Measurements from ENCODE around the gene EBLN2. TPM values are rescaled to one million over a fixed set of nuclear protein-coding genes. Genes with fewer than 3 reads are reported as not detected.

Gene EBLN2
- 11.6 and 15.3 TPM in 2 replicates for total RNA-seq (ENCODE audit: low replicate concordance)

DNA sequence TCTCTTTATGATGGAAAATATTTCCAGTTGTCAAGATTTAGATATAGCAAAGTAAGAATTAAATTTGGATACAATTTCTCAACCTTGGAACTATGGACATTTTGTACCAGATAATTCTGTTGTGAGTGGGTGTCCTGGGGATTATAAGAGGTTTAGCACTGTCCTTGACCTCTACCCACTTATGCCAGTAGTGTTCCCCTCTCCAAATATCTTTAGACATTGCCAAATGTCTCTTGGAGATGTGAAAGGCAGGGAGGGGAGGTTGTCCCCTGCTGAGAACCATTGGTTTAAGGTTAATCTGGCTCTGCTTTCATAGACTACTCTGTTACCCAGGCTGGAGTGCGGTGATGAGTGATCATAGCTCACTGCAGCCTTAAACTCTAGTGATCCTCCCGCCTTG lies at the start of gene EBLN2:
Gene EBLN2 (plus strand): TSS at position 244 of the 400 bp plus-strand sequence. CDS start 423 bp downstream, outside the sequence.
- Mint-ChIP-seq H3K36me3 (peaks cover 26% of the 10 kb centered on the region), H3K4me1 (no peaks in the 10 kb centered on the region), H3K27ac (no peak within 1 kb of the TSS), H3K9me3 (no peaks in the 10 kb centered on the region), H3K4me3 (no peak within 1 kb of the TSS), H3K27me3 (ENCODE audit: insufficient read depth, low read depth) (peaks cover 2% of the 10 kb centered on the region)
- Histone ChIP-seq H3K36me3 (peaks cover 31% of the 10 kb centered on the region), H3K79me2 (ENCODE audit: low read depth) (peaks cover 62% of the 10 kb centered on the region), H3K4me1 (no peaks in the 10 kb centered on the region), H3K4me2 (no peak within 1 kb of the TSS), H3K4me3 (no peak within 1 kb of the TSS), H3K9me3 (ENCODE audit: low read depth) (no peaks in the 10 kb centered on the region), H3F3A (ENCODE audit: low read depth) (peaks cover 30% of the 10 kb centered on the region), H4K20me1 (ENCODE audit: low read depth) (peaks cover 5% of the 10 kb centered on the region), H3K27me3 (no peaks in the 10 kb centered on the region), H2AFZ (replicated peaks) (no peak within 1 kb of the TSS), H3K9ac (no peak within 1 kb of the TSS), H3K27ac (no peak within 1 kb of the TSS)
- no peak for TF ChIP-seq EZH2 (IDR thresholded peaks at IDR 0.05)
- TF ChIP-seq, protein P1, sequence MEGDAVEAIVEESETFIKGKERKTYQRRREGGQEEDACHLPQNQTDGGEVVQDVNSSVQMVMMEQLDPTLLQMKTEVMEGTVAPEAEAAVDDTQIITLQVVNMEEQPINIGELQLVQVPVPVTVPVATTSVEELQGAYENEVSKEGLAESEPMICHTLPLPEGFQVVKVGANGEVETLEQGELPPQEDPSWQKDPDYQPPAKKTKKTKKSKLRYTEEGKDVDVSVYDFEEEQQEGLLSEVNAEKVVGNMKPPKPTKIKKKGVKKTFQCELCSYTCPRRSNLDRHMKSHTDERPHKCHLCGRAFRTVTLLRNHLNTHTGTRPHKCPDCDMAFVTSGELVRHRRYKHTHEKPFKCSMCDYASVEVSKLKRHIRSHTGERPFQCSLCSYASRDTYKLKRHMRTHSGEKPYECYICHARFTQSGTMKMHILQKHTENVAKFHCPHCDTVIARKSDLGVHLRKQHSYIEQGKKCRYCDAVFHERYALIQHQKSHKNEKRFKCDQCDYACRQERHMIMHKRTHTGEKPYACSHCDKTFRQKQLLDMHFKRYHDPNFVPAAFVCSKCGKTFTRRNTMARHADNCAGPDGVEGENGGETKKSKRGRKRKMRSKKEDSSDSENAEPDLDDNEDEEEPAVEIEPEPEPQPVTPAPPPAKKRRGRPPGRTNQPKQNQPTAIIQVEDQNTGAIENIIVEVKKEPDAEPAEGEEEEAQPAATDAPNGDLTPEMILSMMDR (IDR thresholded peaks at IDR 0.05): no peak
- no peak for TF ChIP-seq EZH2phosphoT487 (IDR thresholded peaks at IDR 0.05)
- no peak for DNase-seq (ENCODE audit: low spot score)

DNA sequence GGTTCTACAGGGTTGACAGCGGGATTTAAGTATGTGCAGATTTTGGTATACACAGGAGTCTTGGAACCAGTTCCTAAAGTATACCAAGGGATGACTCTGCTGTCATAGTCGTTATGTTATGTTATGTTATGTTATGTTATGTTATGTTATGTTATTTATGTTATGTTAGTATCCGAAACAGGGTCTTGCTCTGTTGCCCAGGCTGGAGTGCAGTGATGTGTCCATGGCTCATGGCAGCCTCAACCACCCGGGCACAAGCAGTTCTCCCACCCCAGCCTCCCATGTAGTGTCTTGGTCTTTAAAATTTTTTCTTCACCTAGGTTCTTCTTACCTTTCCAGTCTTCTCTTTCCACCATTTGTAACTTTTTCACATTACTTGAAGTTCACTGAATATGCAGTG lies 43.2 kb upstream of the EBLN2 start:
- Histone ChIP-seq H3K79me2 (ENCODE audit: low read depth) (no peaks in the 10 kb centered on the region), H3K9me3 (ENCODE audit: low read depth) (no peaks in the 10 kb centered on the region), H3K27me3 (no peaks in the 10 kb centered on the region), H2AFZ (replicated peaks) (no peak overlapping the region), H3K4me2 (no peak overlapping the region), H3K36me3 (no peaks in the 10 kb centered on the region), H3K4me1 (no peaks in the 10 kb centered on the region), H3K9ac (no peak overlapping the region), H3K27ac (no peak overlapping the region), H3K4me3 (no peak overlapping the region), H3F3A (ENCODE audit: low read depth) (no peaks in the 10 kb centered on the region), H4K20me1 (ENCODE audit: low read depth) (peaks cover 100% of the 10 kb centered on the region)
- Mint-ChIP-seq H3K4me1 (no peaks in the 10 kb centered on the region), H3K27ac (no peak overlapping the region), H3K9me3 (peaks cover 8% of the 10 kb centered on the region), H3K4me3 (no peak overlapping the region), H3K27me3 (ENCODE audit: insufficient read depth, low read depth) (peaks cover 5% of the 10 kb centered on the region), H3K36me3 (peaks cover 34% of the 10 kb centered on the region)
- TF ChIP-seq EZH2 (IDR thresholded peaks at IDR 0.05): no peak
- no peak for TF ChIP-seq EZH2phosphoT487 (IDR thresholded peaks at IDR 0.05)
- TF ChIP-seq, protein P1 (IDR thresholded peaks at IDR 0.05): no peak
- DNase-seq (ENCODE audit: low spot score): no peak

DNA sequence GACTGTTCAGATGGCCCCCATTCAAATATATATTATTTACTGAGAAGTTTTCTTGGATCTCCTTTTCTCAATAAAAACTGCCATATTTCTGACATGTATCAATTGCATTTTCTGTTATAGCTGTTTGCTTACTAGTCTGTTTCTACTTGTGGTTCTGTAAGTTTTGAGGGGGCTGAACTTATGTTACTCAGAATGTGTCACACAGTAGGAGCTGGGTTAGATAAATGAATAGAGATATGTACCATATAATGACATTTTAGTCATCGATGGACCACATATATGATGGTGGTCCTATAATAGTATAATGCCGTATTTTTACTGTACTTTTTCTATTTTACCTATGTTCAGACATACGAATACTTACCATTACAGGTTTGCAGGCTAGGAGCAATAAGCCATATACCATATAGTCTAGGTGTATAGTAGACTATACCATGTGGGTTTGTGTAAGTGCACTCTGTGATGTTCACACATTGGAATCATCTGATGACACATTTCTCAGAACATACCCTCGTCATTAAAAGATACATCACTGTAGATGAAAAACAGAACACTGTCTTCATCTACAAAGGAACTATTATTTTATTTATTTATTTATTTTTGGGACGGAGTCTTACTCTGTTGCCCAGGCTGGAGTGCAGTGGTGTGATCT lies 42.5 kb upstream of the EBLN2 start:
- Mint-ChIP-seq H3K27ac (no peak overlapping the region), H3K27me3 (ENCODE audit: insufficient read depth, low read depth) (peaks cover 5% of the 10 kb centered on the region), H3K4me1 (no peaks in the 10 kb centered on the region), H3K9me3 (peaks cover 8% of the 10 kb centered on the region), H3K36me3 (peaks cover 35% of the 10 kb centered on the region), H3K4me3 (no peak overlapping the region)
- Histone ChIP-seq H3K4me2 (no peak overlapping the region), H3K9ac (no peak overlapping the region), H3K4me1 (peaks cover 3% of the 10 kb centered on the region), H3K9me3 (ENCODE audit: low read depth) (no peaks in the 10 kb centered on the region), H3K36me3 (no peaks in the 10 kb centered on the region), H3K4me3 (no peak overlapping the region), H3K27me3 (no peaks in the 10 kb centered on the region), H3K79me2 (ENCODE audit: low read depth) (no peaks in the 10 kb centered on the region), H2AFZ (replicated peaks) (no peak overlapping the region), H3F3A (ENCODE audit: low read depth) (no peaks in the 10 kb centered on the region), H4K20me1 (ENCODE audit: low read depth) (peaks cover 100% of the 10 kb centered on the region), H3K27ac (no peak overlapping the region)
- DNase-seq (ENCODE audit: low spot score): no peak
- TF ChIP-seq EZH2 (IDR thresholded peaks at IDR 0.05) (no peak), EZH2phosphoT487 (IDR thresholded peaks at IDR 0.05) (no peak)
- TF ChIP-seq, protein P1 (IDR thresholded peaks at IDR 0.05): no peak

Measured in neural progenitor cell (in vitro differentiated cells).